Muscle layer of duodenum (tissue), 2 donors: Measurements from ENCODE around the gene POLR2B.
"Not testable (repeated sequence)": the region's sequence is repeated elsewhere in the genome, so short reads cannot be mapped to it uniquely, and the experiment has no call there.

Experiments used
- H3K27ac ChIP-seq: one replicate; pipeline ENCODE4 v1.7.0; 2013; ENCODE audit warnings: mild to moderate bottlenecking, low read length
- H3K27me3 ChIP-seq: one replicate; pipeline ENCODE4 v1.7.0; 2013; ENCODE audit warnings: low read depth, mild to moderate bottlenecking, control low read depth, low read length
- H3K36me3 ChIP-seq, 2 donors: one replicate each; pipeline ENCODE4 v1.7.0; 2013; ENCODE audit warnings: low read length in 2 of 2, control low read depth in 1 of 2, mild to moderate bottlenecking in 1 of 2; ENCODE audit not compliant: insufficient read depth in 2 of 2, control insufficient read depth in 1 of 2
- H3K4me1 ChIP-seq, 2 donors: one replicate each; pipeline ENCODE4 v1.7.0; 2013; ENCODE audit warnings: low read length in 2 of 2, mild to moderate bottlenecking in 2 of 2, control low read depth in 1 of 2, moderate library complexity in 1 of 2; ENCODE audit not compliant: insufficient read depth in 2 of 2, control insufficient read depth in 1 of 2
- H3K4me3 ChIP-seq, 2 donors: one replicate each; pipeline ENCODE4 v1.7.0; 2013; ENCODE audit warnings: low read length in 2 of 2, low read depth in 1 of 2, mild to moderate bottlenecking in 1 of 2
- H3K9me3 ChIP-seq, 2 donors: one replicate each; pipeline ENCODE4 v1.7.0; 2013; ENCODE audit warnings: low read length in 2 of 2, control low read depth in 1 of 2, mild to moderate bottlenecking in 1 of 2; ENCODE audit not compliant: control insufficient read depth in 1 of 2
- donor health status: healthy.

Gene POLR2B

GRCh38 chr4:57055886-57056285, 77.2 kb downstream of the POLR2B start:
- Histone ChIP-seq H3K4me3 (no peak overlapping the region), H3K27ac (peak overlapping the region; percentile 26), H3K27me3 (no peaks in the 10 kb centered on the region), H3K4me1 (peaks cover 3 to 12% of the 10 kb centered on the region in 2 donors), H3K36me3 (no peaks in the 10 kb centered on the region), H3K9me3 (no peaks in the 10 kb centered on the region)

- H3K9me3 ChIP-seq: no peaks in the 10 kb centered on the region
- H3K4me3 ChIP-seq: no peak overlapping the region
- H3K4me1 ChIP-seq: peaks cover 7 to 38% of the 10 kb centered on the region in 2 donors
- no peaks in the 10 kb centered on the region for H3K36me3 ChIP-seq
- no peak overlapping the region for H3K27ac ChIP-seq
- H3K27me3 ChIP-seq: no peaks in the 10 kb centered on the region
Measured at GRCh38 chr4:57059890-57060716, 81.4 kb downstream of the POLR2B start.

GRCh38 chr4:57060717-57061067, 82.0 kb downstream of the POLR2B start:
- H3K9me3 ChIP-seq, H3K36me3 ChIP-seq, H3K27me3 ChIP-seq, H3K4me3 ChIP-seq, H3K27ac ChIP-seq: not testable (repeated sequence)
- H3K4me1 ChIP-seq: peaks cover 7 to 44% of the 10 kb centered on the region in 2 donors

GRCh38 chr4:57061395-57061794, 82.7 kb downstream of the POLR2B start:
- H3K27ac ChIP-seq: no peak overlapping the region
- no peaks in the 10 kb centered on the region for H3K27me3 ChIP-seq
- H3K4me1 ChIP-seq: peaks cover 6 to 42% of the 10 kb centered on the region in 2 donors
- H3K36me3 ChIP-seq: peaks cover 0 to 7% of the 10 kb centered on the region in 2 donors
- no peak overlapping the region for H3K4me3 ChIP-seq
- H3K9me3 ChIP-seq: no peaks in the 10 kb centered on the region

GRCh38 chr4:57063518-57063917, 84.8 kb downstream of the POLR2B start:
- Histone ChIP-seq H3K4me1 (peaks cover 4 to 33% of the 10 kb centered on the region in 2 donors), H3K27ac (no peak overlapping the region), H3K9me3 (no peaks in the 10 kb centered on the region), H3K4me3 (no peak overlapping the region), H3K27me3 (no peaks in the 10 kb centered on the region), H3K36me3 (peaks cover 0 to 7% of the 10 kb centered on the region in 2 donors)

- H3K27ac ChIP-seq: no peak overlapping the region
- no peak overlapping the region for H3K4me3 ChIP-seq
- peaks cover 0 to 7% of the 10 kb centered on the region in 2 donors for H3K36me3 ChIP-seq
- no peaks in the 10 kb centered on the region for H3K9me3 ChIP-seq
- no peaks in the 10 kb centered on the region for H3K27me3 ChIP-seq
- peaks cover 4 to 33% of the 10 kb centered on the region in 2 donors for H3K4me1 ChIP-seq
Measured at GRCh38 chr4:57064120-57064519, 85.4 kb downstream of the POLR2B start.

GRCh38 chr4:57064811-57065711, 86.4 kb downstream of the POLR2B start:
- no peaks in the 10 kb centered on the region for H3K27me3 ChIP-seq
- H3K27ac ChIP-seq: peak overlapping the region; percentile 20
- peaks cover 0 to 7% of the 10 kb centered on the region in 2 donors for H3K36me3 ChIP-seq
- peak overlapping the region in 1 of 2 donors; percentile 4 for H3K4me3 ChIP-seq
- H3K4me1 ChIP-seq: peaks cover 4 to 33% of the 10 kb centered on the region in 2 donors
- H3K9me3 ChIP-seq: no peaks in the 10 kb centered on the region

- Histone ChIP-seq H3K9me3 (no peaks in the 10 kb centered on the region), H3K36me3 (peaks cover 0 to 7% of the 10 kb centered on the region in 2 donors), H3K27ac (peak overlapping the region; percentile 20), H3K4me3 (no peak overlapping the region), H3K4me1 (peaks cover 4 to 33% of the 10 kb centered on the region in 2 donors), H3K27me3 (no peaks in the 10 kb centered on the region)
Measured at GRCh38 chr4:57065730-57066482, 87.2 kb downstream of the POLR2B start.

- H3K4me3 ChIP-seq: no peak overlapping the region
- peaks cover under 1 to 25% of the 10 kb centered on the region in 2 donors for H3K4me1 ChIP-seq
- H3K9me3 ChIP-seq: no peaks in the 10 kb centered on the region
- H3K27ac ChIP-seq: no peak overlapping the region
- H3K27me3 ChIP-seq: no peaks in the 10 kb centered on the region
- H3K36me3 ChIP-seq: peaks cover 0 to 7% of the 10 kb centered on the region in 2 donors
Measured at GRCh38 chr4:57068237-57068981, 89.7 kb downstream of the POLR2B start.

- H3K4me3 ChIP-seq: no peak overlapping the region
- no peak overlapping the region for H3K27ac ChIP-seq
- H3K36me3 ChIP-seq: peaks cover 0 to 7% of the 10 kb centered on the region in 2 donors
- H3K4me1 ChIP-seq: peaks cover 0 to 10% of the 10 kb centered on the region in 2 donors
- H3K27me3 ChIP-seq: no peaks in the 10 kb centered on the region
- H3K9me3 ChIP-seq: no peaks in the 10 kb centered on the region
Measured at GRCh38 chr4:57070461-57070860, 91.8 kb downstream of the POLR2B start.
